ENCODE results near the gene NUSAP1.
A peak's percentile ranks its signal among the peaks of the same experiment; 100 is the strongest.
"Not testable (repeated sequence)": the region's sequence is repeated elsewhere in the genome, so short reads cannot be mapped to it uniquely, and the experiment has no call there.

The NUSAP1 gene

GRCh38 chr15:41332194-41333025 lies at the start of gene NUSAP1, which contains the start of gene OIP5:
NUSAP1 (plus strand) TSS chr15:41332881; CDS start chr15:41332958, 77 bp downstream.
OIP5 (minus strand) TSS chr15:41332591; CDS start chr15:41332561, 30 bp downstream.
- Histone ChIP-seq H3K4me1 (ENCODE audit: insufficient read depth, low read length, severe bottlenecking) (peaks cover 35% of the 10 kb centered on the region), H3K79me2 (ENCODE audit: insufficient read depth, low read length) (peaks cover 58% of the 10 kb centered on the region), H3K4me3 (ENCODE audit: low read depth, low read length, poor library complexity, severe bottlenecking) (peak within 1 kb of the TSS; percentile 85), H3K9ac (ENCODE audit: low read length) (peak within 1 kb of the TSS; percentile 94), H3F3A (ENCODE audit: insufficient read depth, low read length) (no peaks in the 10 kb centered on the region), H3K9me2 (ENCODE audit: low read depth, low read length) (no peaks in the 10 kb centered on the region), H3K9me3 (ENCODE audit: low read length) (no peaks in the 10 kb centered on the region), H3K27ac (ENCODE audit: low read depth, low read length, poor library complexity, severe bottlenecking) (peak within 1 kb of the TSS; percentile 91), H3K36me3 (ENCODE audit: insufficient read depth, low read length) (peaks cover 45% of the 10 kb centered on the region), H3K4me2 (ENCODE audit: low read length) (peak within 1 kb of the TSS; percentile 84), H4K20me1 (ENCODE audit: insufficient read depth, low read length) (no peaks in the 10 kb centered on the region), H3K27me3 (ENCODE audit: insufficient read depth, low read length) (no peaks in the 10 kb centered on the region), H2AFZ (ENCODE audit: low read length) (no peak within 1 kb of the TSS)
- TF ChIP-seq EZH2 (IDR thresholded peaks at IDR 0.05; ENCODE audit: borderline replicate concordance, low read length), result no peak
- TF ChIP-seq, protein P1, sequence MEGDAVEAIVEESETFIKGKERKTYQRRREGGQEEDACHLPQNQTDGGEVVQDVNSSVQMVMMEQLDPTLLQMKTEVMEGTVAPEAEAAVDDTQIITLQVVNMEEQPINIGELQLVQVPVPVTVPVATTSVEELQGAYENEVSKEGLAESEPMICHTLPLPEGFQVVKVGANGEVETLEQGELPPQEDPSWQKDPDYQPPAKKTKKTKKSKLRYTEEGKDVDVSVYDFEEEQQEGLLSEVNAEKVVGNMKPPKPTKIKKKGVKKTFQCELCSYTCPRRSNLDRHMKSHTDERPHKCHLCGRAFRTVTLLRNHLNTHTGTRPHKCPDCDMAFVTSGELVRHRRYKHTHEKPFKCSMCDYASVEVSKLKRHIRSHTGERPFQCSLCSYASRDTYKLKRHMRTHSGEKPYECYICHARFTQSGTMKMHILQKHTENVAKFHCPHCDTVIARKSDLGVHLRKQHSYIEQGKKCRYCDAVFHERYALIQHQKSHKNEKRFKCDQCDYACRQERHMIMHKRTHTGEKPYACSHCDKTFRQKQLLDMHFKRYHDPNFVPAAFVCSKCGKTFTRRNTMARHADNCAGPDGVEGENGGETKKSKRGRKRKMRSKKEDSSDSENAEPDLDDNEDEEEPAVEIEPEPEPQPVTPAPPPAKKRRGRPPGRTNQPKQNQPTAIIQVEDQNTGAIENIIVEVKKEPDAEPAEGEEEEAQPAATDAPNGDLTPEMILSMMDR (IDR thresholded peaks at IDR 0.05; ENCODE audit: low read length), result peak; percentile 28; the same call in 1 of the 2 replicates

GRCh38 chr15:41282980-41283652 lies 49.6 kb upstream of the NUSAP1 start:
- not testable (repeated sequence) for H4K20me1 ChIP-seq (ENCODE audit: insufficient read depth, low read length); H3K27me3 ChIP-seq (ENCODE audit: insufficient read depth, low read length); H3F3A ChIP-seq (ENCODE audit: insufficient read depth, low read length); H2AFZ ChIP-seq (ENCODE audit: low read length); H3K9me3 ChIP-seq (ENCODE audit: low read length); H3K9me2 ChIP-seq (ENCODE audit: low read depth, low read length)
- H3K9ac ChIP-seq (ENCODE audit: low read length), result peak overlapping the region; percentile 53
- peaks cover 34% of the 10 kb centered on the region for H3K79me2 ChIP-seq (ENCODE audit: insufficient read depth, low read length)
- peaks cover 57% of the 10 kb centered on the region for H3K36me3 ChIP-seq (ENCODE audit: insufficient read depth, low read length)
- H3K27ac ChIP-seq (ENCODE audit: low read depth, low read length, poor library complexity, severe bottlenecking), result peak overlapping the region; percentile 94
- H3K4me2 ChIP-seq (ENCODE audit: low read length), result peak overlapping the region; percentile 98
- H3K4me1 ChIP-seq (ENCODE audit: insufficient read depth, low read length, severe bottlenecking), result peaks cover 42% of the 10 kb centered on the region
- peak overlapping the region; percentile 99 for H3K4me3 ChIP-seq (ENCODE audit: low read depth, low read length, poor library complexity, severe bottlenecking)

DNA sequence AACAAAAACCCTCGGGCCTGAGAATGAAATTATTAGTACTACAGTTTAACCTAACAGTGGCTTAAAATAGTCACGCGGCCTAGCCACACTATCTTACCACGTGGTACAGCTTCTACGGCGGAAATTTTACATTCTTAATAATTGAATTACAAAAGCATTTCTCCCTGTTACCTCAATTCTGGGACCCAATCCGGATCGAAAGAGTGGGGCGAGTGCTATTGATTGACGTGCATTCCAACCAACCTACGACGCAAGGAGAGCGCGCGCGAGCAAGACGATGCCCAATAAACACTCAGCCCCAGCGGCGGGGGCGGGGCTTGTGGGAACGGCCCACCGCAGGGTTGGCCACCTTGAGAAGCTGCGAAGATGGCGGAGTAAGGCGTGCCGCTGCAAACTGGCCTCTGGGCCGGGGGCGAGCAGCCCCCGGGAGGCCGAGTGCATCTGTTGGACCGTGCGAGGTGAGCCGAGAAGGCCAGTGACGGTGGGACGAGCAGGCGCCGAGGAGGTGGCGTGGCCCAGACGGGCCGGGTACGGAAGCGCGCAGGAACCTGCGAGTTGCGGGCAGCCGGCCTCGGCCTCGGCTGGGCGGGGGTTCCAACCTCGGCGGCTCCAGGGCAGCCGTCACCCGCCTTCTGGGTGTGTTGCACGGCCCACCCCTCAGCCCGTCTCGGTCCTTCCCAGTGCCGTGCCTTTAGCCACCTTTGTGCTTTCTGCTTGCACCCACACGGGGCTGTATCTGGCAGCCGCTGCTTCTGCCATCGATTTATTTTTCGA lies 48.8 kb upstream of the NUSAP1 start:
- Histone ChIP-seq H3K27ac (ENCODE audit: low read depth, low read length, poor library complexity, severe bottlenecking) (peak overlapping the region; percentile 94), H3K9me2 (ENCODE audit: low read depth, low read length) (no peaks in the 10 kb centered on the region), H3F3A (ENCODE audit: insufficient read depth, low read length) (no peaks in the 10 kb centered on the region), H3K4me1 (ENCODE audit: insufficient read depth, low read length, severe bottlenecking) (peaks cover 49% of the 10 kb centered on the region), H3K4me2 (ENCODE audit: low read length) (peak overlapping the region; percentile 98), H4K20me1 (ENCODE audit: insufficient read depth, low read length) (no peaks in the 10 kb centered on the region), H3K4me3 (ENCODE audit: low read depth, low read length, poor library complexity, severe bottlenecking) (peak overlapping the region; percentile 99), H3K27me3 (ENCODE audit: insufficient read depth, low read length) (no peaks in the 10 kb centered on the region), H3K79me2 (ENCODE audit: insufficient read depth, low read length) (peaks cover 40% of the 10 kb centered on the region), H3K36me3 (ENCODE audit: insufficient read depth, low read length) (peaks cover 59% of the 10 kb centered on the region), H3K9ac (ENCODE audit: low read length) (peak overlapping the region; percentile 99), H3K9me3 (ENCODE audit: low read length) (no peaks in the 10 kb centered on the region), H2AFZ (ENCODE audit: low read length) (no peak overlapping the region)
- TF ChIP-seq EZH2 (IDR thresholded peaks at IDR 0.05; ENCODE audit: borderline replicate concordance, low read length), result no peak
- TF ChIP-seq, protein P1 (IDR thresholded peaks at IDR 0.05; ENCODE audit: low read length), result no peak
